Hepatocyte (in vitro differentiated cells): Measurements from ENCODE around the gene C16orf96. TPM values are rescaled to one million over a fixed set of nuclear protein-coding genes. Genes with fewer than 3 reads are reported as not detected.

Source experiments
- DNase-seq: peaks from one replicate; pipeline ENCODE4 v3.0.0-alpha.2; 2016; ENCODE audit warnings: low spot score
- H2AFZ ChIP-seq: fragments of 200-600 bp; sonication (generic); 2 replicates; pipeline ENCODE4 v1.6.0; 2016; ENCODE audit warnings: antibody characterized with exemption, mild to moderate bottlenecking
- H3K27ac ChIP-seq: fragments of 200-600 bp; sonication (generic); 2 replicates; pipeline ENCODE4 v1.5.1; 2016; ENCODE audit warnings: mild to moderate bottlenecking
- H3K27me3 ChIP-seq: fragments of 200-600 bp; sonication (generic); 2 replicates; pipeline ENCODE4 v1.6.1; 2016
- H3K36me3 ChIP-seq: fragments of 200-600 bp; sonication (generic); replicated peaks from 2 replicates; pipeline ENCODE4 v1.5.1; 2016; ENCODE audit warnings: low read depth; ENCODE audit not compliant: insufficient read depth
- H3K4me1 ChIP-seq: fragments of 200-600 bp; sonication (generic); 2 replicates; pipeline ENCODE4 v1.5.1; 2016; ENCODE audit warnings: mild to moderate bottlenecking, moderate library complexity; ENCODE audit not compliant: insufficient read depth
- H3K4me2 ChIP-seq: fragments of 200-600 bp; sonication (generic); 2 replicates; pipeline ENCODE4 v1.6.0; 2016
- H3K4me3 ChIP-seq: fragments of 200-600 bp; sonication (generic); 2 replicates; pipeline ENCODE4 v1.5.1; 2016; ENCODE audit warnings: mild to moderate bottlenecking
- H3K79me2 ChIP-seq: fragments of 200-600 bp; sonication (generic); 2 replicates; pipeline ENCODE4 v1.6.0; 2017; ENCODE audit warnings: mild to moderate bottlenecking
- H3K9me2 ChIP-seq: fragments of 200-600 bp; sonication (generic); replicated peaks from 2 replicates; pipeline ENCODE4 v1.6.0; 2017; ENCODE audit warnings: mild to moderate bottlenecking; ENCODE audit not compliant: insufficient read depth
- H3K9me3 ChIP-seq: fragments of 200-600 bp; sonication (generic); 2 replicates; pipeline ENCODE4 v1.5.1; 2016; ENCODE audit warnings: low read depth, mild to moderate bottlenecking
- H4K20me1 ChIP-seq: fragments of 200-600 bp; sonication (generic); 2 replicates; pipeline ENCODE4 v1.6.0; 2016; ENCODE audit warnings: mild to moderate bottlenecking; ENCODE audit not compliant: insufficient read depth, poor library complexity, severe bottlenecking
- EZH2 ChIP-seq: fragments of 200-600 bp; sonication (generic); IDR thresholded peaks from 2 replicates; pipeline ENCODE4 v1.6.1; 2016; ENCODE audit warnings: antibody characterized with exemption, mild to moderate bottlenecking, borderline replicate concordance
- EZH2phosphoT487 ChIP-seq: fragments of 200-600 bp; sonication (generic); IDR thresholded peaks from one replicate; pipeline ENCODE4 v1.6.1; 2018; ENCODE audit warnings: antibody characterized with exemption, mild to moderate bottlenecking, low read depth, moderate library complexity; ENCODE audit not compliant: unreplicated experiment, severe bottlenecking
- WGBS: methylation state at CpG from one replicate; pipeline ENCODE4 v1.1.6; 2016; ENCODE audit warnings: low lambda C conversion rate; ENCODE audit errors: missing lambda C conversion rate; 5-methylcytosine and 5-hydroxymethylcytosine counted together
- polyA plus RNA-seq: library from polyadenylated mRNA; unstranded; fragments of >200 nt; fragmentation: Nextera tagmentation; extraction: Ambion mirVana; gene quantifications from 2 replicates; pipeline ENCODE4 v1.2.1, GENCODE V29; 2016
- total RNA-seq: library from RNA; depleted of rRNA; stranded (reverse); fragments of >200 nt; gene quantifications from 2 replicates; pipeline ENCODE4 v1.2.3, GENCODE V29; 2014
- TF ChIP-seq, protein P1 (sequence below): fragments of 200-600 bp; sonication (generic); IDR thresholded peaks from 2 replicates; pipeline ENCODE4 v1.5.1; 2016; ENCODE audit warnings: antibody characterized with exemption, mild to moderate bottlenecking; ENCODE audit not compliant: poor library complexity

C16orf96 gene
- total and polyA plus RNA-seq, 2 experiments from 2014 or later = 0.20 TPM; not detected in 1

DNA sequence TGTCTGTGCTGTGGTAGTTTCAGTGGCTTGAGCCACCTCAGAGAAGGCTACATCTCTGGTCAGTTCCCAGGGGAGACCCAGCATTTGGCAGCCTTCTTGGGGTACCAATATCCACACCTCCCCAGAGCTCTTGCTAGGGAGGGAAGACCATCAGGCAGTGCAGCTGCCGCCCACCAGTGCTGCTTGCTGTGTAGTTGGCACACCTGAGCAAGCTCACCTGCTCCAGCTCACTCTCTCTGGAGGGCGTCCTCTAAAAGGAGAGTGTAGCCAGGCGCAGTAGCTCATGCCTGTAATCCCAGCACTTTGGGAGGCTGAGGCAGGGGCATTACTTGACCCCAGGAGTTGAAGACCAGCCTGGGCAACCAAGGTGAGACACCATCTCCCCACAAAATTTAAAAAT is 47.3 kb upstream of the C16orf96 start:
- no peak overlapping the region for H3K4me3 ChIP-seq
- H4K20me1 ChIP-seq = no peaks in the 10 kb centered on the region
- no peaks in the 10 kb centered on the region for H3K9me3 ChIP-seq
- no peak overlapping the region for H3K27ac ChIP-seq
- H2AFZ ChIP-seq = no peak overlapping the region
- TF ChIP-seq EZH2phosphoT487 (no peak), EZH2 (no peak)
- TF ChIP-seq, protein P1, sequence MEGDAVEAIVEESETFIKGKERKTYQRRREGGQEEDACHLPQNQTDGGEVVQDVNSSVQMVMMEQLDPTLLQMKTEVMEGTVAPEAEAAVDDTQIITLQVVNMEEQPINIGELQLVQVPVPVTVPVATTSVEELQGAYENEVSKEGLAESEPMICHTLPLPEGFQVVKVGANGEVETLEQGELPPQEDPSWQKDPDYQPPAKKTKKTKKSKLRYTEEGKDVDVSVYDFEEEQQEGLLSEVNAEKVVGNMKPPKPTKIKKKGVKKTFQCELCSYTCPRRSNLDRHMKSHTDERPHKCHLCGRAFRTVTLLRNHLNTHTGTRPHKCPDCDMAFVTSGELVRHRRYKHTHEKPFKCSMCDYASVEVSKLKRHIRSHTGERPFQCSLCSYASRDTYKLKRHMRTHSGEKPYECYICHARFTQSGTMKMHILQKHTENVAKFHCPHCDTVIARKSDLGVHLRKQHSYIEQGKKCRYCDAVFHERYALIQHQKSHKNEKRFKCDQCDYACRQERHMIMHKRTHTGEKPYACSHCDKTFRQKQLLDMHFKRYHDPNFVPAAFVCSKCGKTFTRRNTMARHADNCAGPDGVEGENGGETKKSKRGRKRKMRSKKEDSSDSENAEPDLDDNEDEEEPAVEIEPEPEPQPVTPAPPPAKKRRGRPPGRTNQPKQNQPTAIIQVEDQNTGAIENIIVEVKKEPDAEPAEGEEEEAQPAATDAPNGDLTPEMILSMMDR = no peak
- no peaks in the 10 kb centered on the region for H3K9me2 ChIP-seq
- H3K79me2 ChIP-seq = peaks cover under 1% of the 10 kb centered on the region
- H3K27me3 ChIP-seq = no peaks in the 10 kb centered on the region
- H3K4me1 ChIP-seq = no peaks in the 10 kb centered on the region
- H3K4me2 ChIP-seq = no peak overlapping the region
- no peaks in the 10 kb centered on the region for H3K36me3 ChIP-seq
- DNase-seq = no peak
- WGBS = 97% methylated on average over 3 of the region's 3 CpGs

DNA sequence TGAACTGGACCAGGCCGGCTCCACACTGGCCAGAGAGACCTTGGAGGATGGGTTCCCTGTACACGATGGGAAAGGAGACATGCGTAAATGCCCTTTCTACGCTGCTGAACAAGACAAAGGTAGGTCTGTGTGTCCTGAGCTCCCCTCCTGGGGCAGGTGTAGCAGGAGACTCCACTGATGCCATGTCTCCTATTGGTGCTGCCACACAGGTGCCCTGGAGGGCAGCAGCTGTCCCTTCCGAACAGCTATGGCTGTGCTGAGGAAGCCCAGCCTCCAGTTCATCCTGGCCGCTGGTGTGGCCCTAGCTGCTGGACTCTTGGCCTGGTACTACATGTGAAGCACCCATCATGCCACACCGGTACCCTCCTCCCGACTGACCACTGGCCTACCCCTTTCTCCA is 46.7 kb upstream of the C16orf96 start:
- Histone ChIP-seq H3K4me1 (no peaks in the 10 kb centered on the region), H3K4me2 (no peak overlapping the region), H3K36me3 (no peaks in the 10 kb centered on the region), H3K79me2 (no peaks in the 10 kb centered on the region), H3K27ac (no peak overlapping the region), H3K9me3 (no peaks in the 10 kb centered on the region), H2AFZ (no peak overlapping the region), H3K4me3 (no peak overlapping the region), H4K20me1 (peaks cover under 1% of the 10 kb centered on the region), H3K9me2 (no peaks in the 10 kb centered on the region), H3K27me3 (no peaks in the 10 kb centered on the region)
- DNase-seq = no peak
- TF ChIP-seq, protein P1 = no peak
- TF ChIP-seq EZH2phosphoT487 (no peak), EZH2 (no peak)
- 96% methylated on average over 8 of the region's 8 CpGs for WGBS

DNA sequence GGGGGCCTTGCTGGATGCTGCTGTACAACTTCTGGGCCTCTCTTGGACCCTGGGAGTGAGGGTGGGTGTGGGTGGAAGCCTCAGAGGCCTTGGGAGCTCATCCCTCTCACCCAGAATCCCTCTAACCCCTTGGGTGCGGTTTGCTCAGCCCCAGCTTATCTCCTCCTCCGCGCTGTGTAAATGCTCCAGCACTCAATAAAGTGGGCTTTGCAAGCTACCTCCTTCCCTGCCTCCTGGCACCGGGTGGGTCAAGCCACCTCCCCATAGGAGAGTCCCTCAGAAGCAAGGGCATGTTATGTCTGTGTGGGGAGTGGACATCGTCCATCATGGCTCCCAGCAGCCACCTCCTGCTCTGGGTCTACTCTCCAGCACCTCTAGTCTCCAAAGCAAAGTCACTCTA is 46.0 kb upstream of the C16orf96 start:
- no peak for TF ChIP-seq EZH2
- TF ChIP-seq EZH2phosphoT487 = no peak
- TF ChIP-seq, protein P1 = no peak
- no peak for DNase-seq
- H3K27ac ChIP-seq = no peak overlapping the region
- no peaks in the 10 kb centered on the region for H3K4me1 ChIP-seq
- no peaks in the 10 kb centered on the region for H3K27me3 ChIP-seq
- no peaks in the 10 kb centered on the region for H3K9me3 ChIP-seq
- no peak overlapping the region for H3K4me3 ChIP-seq
- no peak overlapping the region for H3K4me2 ChIP-seq
- no peak overlapping the region for H2AFZ ChIP-seq
- peaks cover 6% of the 10 kb centered on the region for H3K79me2 ChIP-seq
- H4K20me1 ChIP-seq = peaks cover 8% of the 10 kb centered on the region
- no peaks in the 10 kb centered on the region for H3K36me3 ChIP-seq
- WGBS = 73% methylated on average over 5 of the region's 5 CpGs
- H3K9me2 ChIP-seq = no peaks in the 10 kb centered on the region
